Measurements from ENCODE around the gene EIF4H. TPM values are rescaled to one million over a fixed set of nuclear protein-coding genes. Genes with fewer than 3 reads are reported as not detected.

EIF4H gene
- total RNA-seq, 1 donor from 2014 or later, result 214 TPM

DNA sequence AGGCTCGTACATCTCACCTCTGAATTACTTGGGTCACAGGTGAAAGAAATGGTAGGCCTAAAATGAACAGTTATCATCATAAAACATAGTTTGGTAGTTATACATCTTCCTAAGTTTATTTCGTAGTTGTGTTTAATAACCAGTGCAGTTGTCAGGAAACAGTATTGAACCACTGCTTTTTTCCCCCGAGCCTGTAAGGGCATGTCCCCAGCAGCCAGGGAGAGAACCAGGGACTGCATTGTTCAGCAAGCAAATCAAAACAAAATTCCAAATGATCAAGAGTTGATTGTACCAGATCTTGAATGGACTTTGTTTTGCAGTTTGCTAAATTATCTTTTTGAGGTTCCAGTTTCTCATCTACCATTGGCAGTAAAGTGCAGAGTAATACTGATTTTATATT, 2.4 kb downstream of the EIF4H start:
- H3K36me3 ChIP-seq, result peaks cover 15% of the 10 kb centered on the region
- peaks cover 71% of the 10 kb centered on the region for H4K20me1 ChIP-seq (ENCODE audit: low read depth)
- no peak for TF ChIP-seq EZH2 (IDR thresholded peaks at IDR 0.05)
- TF ChIP-seq, protein P1, sequence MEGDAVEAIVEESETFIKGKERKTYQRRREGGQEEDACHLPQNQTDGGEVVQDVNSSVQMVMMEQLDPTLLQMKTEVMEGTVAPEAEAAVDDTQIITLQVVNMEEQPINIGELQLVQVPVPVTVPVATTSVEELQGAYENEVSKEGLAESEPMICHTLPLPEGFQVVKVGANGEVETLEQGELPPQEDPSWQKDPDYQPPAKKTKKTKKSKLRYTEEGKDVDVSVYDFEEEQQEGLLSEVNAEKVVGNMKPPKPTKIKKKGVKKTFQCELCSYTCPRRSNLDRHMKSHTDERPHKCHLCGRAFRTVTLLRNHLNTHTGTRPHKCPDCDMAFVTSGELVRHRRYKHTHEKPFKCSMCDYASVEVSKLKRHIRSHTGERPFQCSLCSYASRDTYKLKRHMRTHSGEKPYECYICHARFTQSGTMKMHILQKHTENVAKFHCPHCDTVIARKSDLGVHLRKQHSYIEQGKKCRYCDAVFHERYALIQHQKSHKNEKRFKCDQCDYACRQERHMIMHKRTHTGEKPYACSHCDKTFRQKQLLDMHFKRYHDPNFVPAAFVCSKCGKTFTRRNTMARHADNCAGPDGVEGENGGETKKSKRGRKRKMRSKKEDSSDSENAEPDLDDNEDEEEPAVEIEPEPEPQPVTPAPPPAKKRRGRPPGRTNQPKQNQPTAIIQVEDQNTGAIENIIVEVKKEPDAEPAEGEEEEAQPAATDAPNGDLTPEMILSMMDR (IDR thresholded peaks at IDR 0.05), result no peak
- no peak for TF ChIP-seq EZH2phosphoT487 (IDR thresholded peaks at IDR 0.05)
- Mint-ChIP-seq H3K4me3 (peak overlapping the region; percentile 99), H3K9me3 (no peaks in the 10 kb centered on the region), H3K27me3 (ENCODE audit: insufficient read depth, low read depth) (no peaks in the 10 kb centered on the region), H3K36me3 (peaks cover 12% of the 10 kb centered on the region), H3K27ac (no peak overlapping the region), H3K4me1 (peaks cover 39% of the 10 kb centered on the region)
- H3K27me3 ChIP-seq, result no peaks in the 10 kb centered on the region
- no peak for DNase-seq (ENCODE audit: low spot score)
- peak overlapping the region; percentile 91 for H3K4me2 ChIP-seq
- H3K9ac ChIP-seq, result no peak overlapping the region
- H3F3A ChIP-seq (ENCODE audit: low read depth), result peaks cover 9% of the 10 kb centered on the region
- H3K79me2 ChIP-seq (ENCODE audit: low read depth), result peaks cover 89% of the 10 kb centered on the region
- no peak overlapping the region for H3K27ac ChIP-seq
- no peaks in the 10 kb centered on the region for H3K9me3 ChIP-seq (ENCODE audit: low read depth)
- H3K4me1 ChIP-seq, result peaks cover 21% of the 10 kb centered on the region
- H3K4me3 ChIP-seq, result peak overlapping the region; percentile 97
- H2AFZ ChIP-seq (replicated peaks), result no peak overlapping the region

DNA sequence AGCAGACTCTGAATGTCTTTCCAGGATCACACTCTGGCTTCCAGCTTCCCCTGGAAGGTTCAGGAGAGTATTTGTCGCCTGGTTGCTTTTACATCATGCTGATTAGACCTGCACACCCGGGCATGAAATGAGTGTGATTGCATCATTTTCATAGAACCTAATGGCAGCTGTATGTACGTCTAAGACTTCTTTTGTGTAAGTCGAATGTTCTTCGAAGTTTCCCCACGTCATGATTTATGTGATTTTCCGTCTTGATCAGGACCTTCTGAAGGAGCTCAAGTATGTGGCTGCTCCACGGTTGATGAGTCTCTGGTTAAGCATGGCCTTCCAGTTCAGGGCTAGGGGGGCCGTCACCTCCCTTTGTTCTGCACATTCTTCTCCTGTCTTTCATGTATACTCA, 4.5 kb downstream of the EIF4H start:
- H3K4me2 ChIP-seq, result no peak overlapping the region
- Mint-ChIP-seq H3K4me3 (no peak overlapping the region), H3K9me3 (no peaks in the 10 kb centered on the region), H3K27me3 (ENCODE audit: insufficient read depth, low read depth) (no peaks in the 10 kb centered on the region), H3K4me1 (peaks cover 25% of the 10 kb centered on the region), H3K36me3 (peaks cover 18% of the 10 kb centered on the region), H3K27ac (no peak overlapping the region)
- peaks cover 22% of the 10 kb centered on the region for H3F3A ChIP-seq (ENCODE audit: low read depth)
- no peaks in the 10 kb centered on the region for H3K9me3 ChIP-seq (ENCODE audit: low read depth)
- H3K4me1 ChIP-seq, result peaks cover 15% of the 10 kb centered on the region
- peaks cover 98% of the 10 kb centered on the region for H3K79me2 ChIP-seq (ENCODE audit: low read depth)
- no peak overlapping the region for H3K4me3 ChIP-seq
- peaks cover 15% of the 10 kb centered on the region for H3K36me3 ChIP-seq
- H4K20me1 ChIP-seq (ENCODE audit: low read depth), result peaks cover 91% of the 10 kb centered on the region
- H3K27me3 ChIP-seq, result no peaks in the 10 kb centered on the region
- no peak for DNase-seq (ENCODE audit: low spot score)
- TF ChIP-seq EZH2 (IDR thresholded peaks at IDR 0.05) (no peak), EZH2phosphoT487 (IDR thresholded peaks at IDR 0.05) (no peak)
- TF ChIP-seq, protein P1 (IDR thresholded peaks at IDR 0.05), result no peak
- no peak overlapping the region for H2AFZ ChIP-seq (replicated peaks)
- H3K9ac ChIP-seq, result no peak overlapping the region
- peak overlapping the region; percentile 9 for H3K27ac ChIP-seq

DNA sequence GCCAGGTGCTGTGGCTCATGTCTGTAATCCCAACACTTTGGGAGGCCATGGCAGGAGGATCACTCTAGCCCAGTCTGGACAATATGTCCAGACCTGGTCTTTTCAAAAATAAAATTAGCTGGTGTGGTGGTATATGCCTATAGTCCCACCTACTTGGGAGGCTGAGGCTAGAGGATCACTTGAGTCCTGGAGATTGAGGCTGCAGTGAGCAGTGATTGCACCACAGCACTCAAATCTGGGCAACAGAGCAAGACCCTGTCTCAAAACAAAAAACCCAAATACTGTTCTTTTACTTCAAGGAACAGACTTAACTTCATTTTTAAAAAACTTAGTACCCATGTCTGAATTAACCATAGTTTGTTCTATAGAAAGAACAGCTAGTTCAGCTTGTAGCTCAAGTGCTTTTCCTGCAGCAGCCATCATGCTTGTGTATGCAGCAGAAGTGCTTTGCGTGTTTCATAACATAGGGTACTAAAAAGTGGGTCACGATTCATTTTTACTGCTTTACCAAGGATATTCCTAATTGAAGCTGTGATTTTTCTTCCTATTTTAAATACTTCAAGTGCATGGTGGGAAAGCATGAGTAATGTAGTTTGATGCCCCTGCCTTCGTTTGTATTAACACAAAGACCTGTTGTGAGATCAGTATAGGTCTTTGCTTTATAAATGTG, 5.9 kb downstream of the EIF4H start:
- TF ChIP-seq EZH2phosphoT487 (IDR thresholded peaks at IDR 0.05), result no peak
- TF ChIP-seq, protein P1 (IDR thresholded peaks at IDR 0.05), result no peak
- TF ChIP-seq EZH2 (IDR thresholded peaks at IDR 0.05), result no peak
- Histone ChIP-seq H3F3A (ENCODE audit: low read depth) (peaks cover 20% of the 10 kb centered on the region), H3K4me1 (peaks cover 13% of the 10 kb centered on the region), H3K4me2 (no peak overlapping the region), H3K27ac (no peak overlapping the region), H3K79me2 (ENCODE audit: low read depth) (peaks cover 100% of the 10 kb centered on the region), H3K9ac (no peak overlapping the region), H2AFZ (replicated peaks) (no peak overlapping the region), H4K20me1 (ENCODE audit: low read depth) (peaks cover 100% of the 10 kb centered on the region), H3K4me3 (no peak overlapping the region), H3K27me3 (no peaks in the 10 kb centered on the region), H3K36me3 (peaks cover 15% of the 10 kb centered on the region), H3K9me3 (ENCODE audit: low read depth) (no peaks in the 10 kb centered on the region)
- Mint-ChIP-seq H3K36me3 (peaks cover 17% of the 10 kb centered on the region), H3K27me3 (ENCODE audit: insufficient read depth, low read depth) (no peaks in the 10 kb centered on the region), H3K4me3 (no peak overlapping the region), H3K27ac (no peak overlapping the region), H3K4me1 (peaks cover 24% of the 10 kb centered on the region), H3K9me3 (no peaks in the 10 kb centered on the region)
- no peak for DNase-seq (ENCODE audit: low spot score)
